SH-SY5Y (cell line): ENCODE measurements around the gene IFNG.

Experiments used
- GATA2 ChIP-seq: IDR thresholded peaks from 2 replicates; pipeline ENCODE4 v1.6.1; 2011; ENCODE audit warnings: mild to moderate bottlenecking, low read depth, low read length
- GATA3 ChIP-seq: IDR thresholded peaks from 2 replicates; pipeline ENCODE4 v1.6.1; 2011; ENCODE audit warnings: low read depth, mild to moderate bottlenecking, low read length, moderate library complexity

DNA sequence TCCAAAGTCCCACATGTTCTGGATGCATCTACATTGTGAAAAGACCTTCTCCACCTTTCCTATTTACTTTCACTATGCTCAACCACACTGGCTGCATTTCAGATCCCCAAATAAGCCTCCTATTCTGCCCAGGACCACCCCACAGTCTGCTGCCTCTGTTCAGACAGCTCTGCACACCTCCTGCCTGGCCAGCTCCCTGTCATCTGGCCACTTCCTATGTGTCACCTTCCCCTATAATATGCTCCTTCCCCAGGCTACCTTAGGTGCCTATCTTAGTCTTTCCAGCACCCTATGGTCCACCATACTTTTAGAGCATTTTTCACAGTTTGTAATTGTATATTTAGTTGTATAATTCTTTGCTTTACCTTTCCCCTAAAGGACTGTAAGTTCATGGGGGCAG, 50.5 kb downstream of the IFNG start:
- no peak for TF ChIP-seq GATA3
- TF ChIP-seq GATA2, result no peak
